T1000 (cell line): ENCODE measurements around the gene PPDPF.
"Not testable (repeated sequence)": the region's sequence is repeated elsewhere in the genome, so short reads cannot be mapped to it uniquely, and the experiment has no call there.

Experiments used
- DNase-seq: peaks from one replicate; lab custom pipeline; 2025; ENCODE audit warnings: mixed read lengths; lab: John Stamatoyannopoulos, UW

The PPDPF gene, protein sequence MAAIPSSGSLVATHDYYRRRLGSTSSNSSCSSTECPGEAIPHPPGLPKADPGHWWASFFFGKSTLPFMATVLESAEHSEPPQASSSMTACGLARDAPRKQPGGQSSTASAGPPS

DNA sequence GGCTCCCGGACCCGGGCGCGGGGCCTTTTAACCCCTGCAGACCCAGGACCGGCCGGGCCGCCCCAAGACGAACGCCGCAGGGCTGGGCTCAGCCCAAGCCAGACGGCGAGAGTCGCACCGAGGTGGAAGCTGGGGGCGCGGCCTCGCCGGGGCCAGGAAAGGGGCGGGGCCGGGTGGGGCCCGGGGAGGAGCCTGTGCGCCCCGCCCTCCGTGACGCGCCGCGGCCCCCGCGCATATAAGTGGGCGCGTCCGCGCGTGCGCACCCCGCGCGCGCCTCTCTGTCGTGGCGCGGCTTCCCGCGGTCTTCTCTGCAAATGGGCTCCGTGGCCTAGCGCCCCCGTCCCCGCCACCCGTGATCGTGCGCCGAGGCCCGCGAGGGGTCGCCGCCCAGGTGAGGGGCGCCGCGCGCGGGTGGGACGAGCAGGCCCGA is at the start of gene PPDPF:
Gene PPDPF (plus strand): TSS at position 262 of the 430 bp plus-strand sequence. CDS start 544 bp downstream, outside the sequence.
- DNase-seq, result peak; percentile 69

DNA sequence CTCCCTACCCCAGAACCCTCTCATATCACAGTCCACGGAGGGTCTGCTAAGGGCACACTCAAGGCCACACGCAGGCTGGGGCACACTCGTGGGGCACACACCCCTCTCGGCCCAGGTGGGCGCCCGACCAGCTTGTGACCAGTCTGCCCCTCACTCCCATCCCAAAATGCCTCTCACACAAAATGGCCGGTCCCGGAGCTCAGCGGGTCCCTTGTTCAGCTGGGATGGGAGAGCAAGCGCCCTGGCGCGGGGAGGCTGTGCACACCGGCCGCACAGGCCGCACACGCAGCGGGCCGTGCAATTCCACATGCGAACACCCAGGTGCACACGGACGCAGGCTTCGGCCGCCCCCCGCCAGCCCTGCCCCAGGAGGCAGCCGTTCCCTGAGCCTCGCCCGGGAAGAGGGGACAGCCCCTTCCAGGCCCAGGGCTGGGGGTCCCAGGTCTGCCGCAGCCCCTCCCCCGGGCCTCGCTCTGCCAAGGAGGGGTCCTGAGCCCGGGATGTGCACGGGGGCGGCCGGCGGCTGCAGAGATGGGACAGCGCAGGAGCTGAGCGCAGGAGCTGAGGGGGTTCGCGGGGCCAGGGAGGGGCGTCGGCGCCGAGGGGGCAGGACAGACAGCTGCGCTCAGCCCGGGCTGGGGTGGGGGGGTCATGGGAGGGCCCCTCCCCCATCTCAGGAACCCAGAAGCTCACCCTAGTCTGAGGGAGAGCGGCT is 49.4 kb upstream of the PPDPF start:
- no peak for DNase-seq

DNA sequence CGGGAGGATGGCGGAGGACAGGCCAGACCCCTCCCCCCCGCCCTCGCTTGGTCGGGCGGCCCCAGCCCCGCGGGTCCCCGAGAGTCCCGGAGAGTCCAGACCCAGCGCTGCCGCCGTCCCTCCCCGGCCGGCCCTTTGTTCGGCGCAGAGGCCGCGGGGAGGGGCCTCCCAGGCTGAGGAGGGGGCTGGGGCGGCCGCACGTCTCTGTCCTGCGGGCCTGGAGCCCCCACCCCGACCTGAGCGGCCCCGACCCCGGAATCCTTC is 48.9 kb upstream of the PPDPF start:
- DNase-seq, result no peak

DNA sequence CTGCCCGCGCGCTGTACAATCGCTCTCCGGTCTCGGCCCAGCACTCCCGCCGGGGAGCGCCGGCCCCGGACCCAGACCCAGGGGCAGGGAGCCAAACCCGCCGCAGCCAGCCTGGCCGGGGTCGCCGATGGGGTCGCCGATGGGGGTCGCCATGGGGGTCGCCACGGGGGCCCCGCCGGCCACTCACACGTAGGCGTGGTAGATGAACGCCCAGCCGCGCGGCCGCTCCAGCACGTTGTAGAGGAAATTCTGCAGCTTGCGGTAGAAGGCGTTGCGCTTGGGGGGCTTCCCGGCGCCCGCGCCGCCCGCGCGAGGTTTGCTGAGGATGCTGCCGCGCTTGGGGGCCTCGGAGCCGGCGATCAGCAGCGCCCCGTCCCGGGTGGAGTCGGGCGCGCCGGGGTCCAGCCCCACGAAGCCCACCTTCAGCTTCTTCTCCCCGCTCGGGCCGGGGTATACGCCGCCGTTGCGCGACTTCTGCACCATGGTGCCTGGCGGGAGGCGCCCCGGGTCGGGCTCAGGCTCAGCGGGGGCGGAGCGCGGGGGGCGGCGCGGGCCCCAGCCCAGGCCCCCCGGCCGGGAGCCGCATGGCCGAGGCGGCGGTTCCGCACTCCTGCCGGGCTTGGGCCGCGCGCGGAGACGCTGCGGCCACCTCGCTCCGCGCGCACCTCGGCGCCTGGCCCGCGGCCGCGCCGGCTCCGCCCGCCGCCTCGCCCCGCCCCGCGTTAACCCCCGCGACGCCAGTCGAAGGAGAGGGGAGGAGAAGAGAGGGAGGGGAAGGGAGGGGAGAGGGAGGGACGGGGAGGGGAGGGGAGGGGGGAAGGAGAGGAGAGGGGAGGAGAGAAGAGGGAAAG is 48.4 kb upstream of the PPDPF start, which contains the start of gene KCNQ2:
Gene KCNQ2 (minus strand): TSS at position 675 of the 851 bp plus-strand sequence. CDS start 192 bp downstream, at position 483.
- no peak for DNase-seq

DNA sequence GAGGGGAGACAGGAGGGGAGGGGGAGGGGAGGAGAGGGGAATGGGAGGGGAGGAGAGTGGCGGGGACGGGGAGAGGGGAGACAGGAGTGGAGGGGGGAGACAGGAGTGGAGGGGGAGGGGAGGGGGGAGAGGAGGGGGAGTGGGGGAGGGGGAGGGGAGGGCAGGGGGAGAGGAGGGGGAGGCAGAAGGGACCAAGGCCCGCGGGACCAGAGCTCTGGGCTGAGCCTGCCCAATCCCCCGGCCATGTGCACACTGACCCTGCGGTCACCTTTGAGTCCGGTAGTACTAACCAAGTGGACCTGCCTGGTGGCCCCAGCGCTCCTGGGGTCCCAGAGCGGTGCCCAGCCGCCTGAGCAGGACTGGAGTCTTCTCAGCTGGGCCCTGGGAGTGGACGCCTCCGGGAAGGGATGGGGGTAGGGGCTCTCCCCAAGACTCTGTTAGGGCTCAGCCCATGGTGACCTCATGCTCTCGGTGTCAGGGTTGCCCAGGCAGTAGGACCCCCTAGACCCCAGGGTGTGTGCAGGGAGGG is 47.6 kb upstream of the PPDPF start:
- DNase-seq, result no peak

DNA sequence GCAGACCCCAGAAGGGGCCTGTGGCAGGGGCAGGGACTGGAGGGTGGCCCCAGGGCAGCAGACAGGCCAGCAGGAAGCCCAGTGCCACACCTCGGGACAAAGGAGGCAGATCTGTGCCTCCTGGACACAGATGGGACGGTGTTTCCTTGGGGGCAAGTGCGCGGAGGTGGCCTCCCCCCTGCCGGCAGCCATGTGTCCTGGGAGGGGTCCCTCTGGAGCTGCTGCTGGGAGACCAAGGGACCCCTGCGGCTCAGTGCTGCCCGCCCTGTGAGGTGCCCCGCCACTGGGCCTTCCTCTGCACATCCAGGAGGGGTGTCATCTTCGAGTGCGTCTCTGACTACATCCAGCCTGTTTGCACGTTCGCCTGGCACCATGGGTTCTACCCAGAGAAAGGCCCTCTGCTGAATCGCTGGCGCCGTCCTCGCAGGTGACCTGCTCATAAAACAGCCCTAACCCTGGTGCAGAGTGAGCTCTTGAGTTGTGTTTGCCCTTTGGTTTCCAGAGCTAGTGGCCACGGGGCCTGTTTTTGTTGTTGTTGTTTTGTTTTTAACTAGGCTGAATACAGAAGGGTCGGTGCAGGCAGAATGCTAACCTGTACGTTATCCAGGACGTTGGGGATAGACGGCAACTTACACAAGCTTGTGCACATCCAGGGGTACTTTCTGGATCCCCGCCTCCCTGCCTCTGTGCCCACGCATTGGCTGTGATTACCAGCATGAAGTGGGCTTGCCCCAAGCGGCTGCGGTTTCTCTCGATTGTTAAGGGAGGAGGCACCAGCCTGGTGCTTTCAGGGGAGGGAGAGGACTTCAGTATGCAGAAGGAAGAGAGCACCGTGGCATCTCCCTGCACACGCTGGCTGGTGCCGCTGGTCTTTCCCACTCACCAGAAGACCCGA is 46.8 kb upstream of the PPDPF start:
- no peak for DNase-seq

DNA sequence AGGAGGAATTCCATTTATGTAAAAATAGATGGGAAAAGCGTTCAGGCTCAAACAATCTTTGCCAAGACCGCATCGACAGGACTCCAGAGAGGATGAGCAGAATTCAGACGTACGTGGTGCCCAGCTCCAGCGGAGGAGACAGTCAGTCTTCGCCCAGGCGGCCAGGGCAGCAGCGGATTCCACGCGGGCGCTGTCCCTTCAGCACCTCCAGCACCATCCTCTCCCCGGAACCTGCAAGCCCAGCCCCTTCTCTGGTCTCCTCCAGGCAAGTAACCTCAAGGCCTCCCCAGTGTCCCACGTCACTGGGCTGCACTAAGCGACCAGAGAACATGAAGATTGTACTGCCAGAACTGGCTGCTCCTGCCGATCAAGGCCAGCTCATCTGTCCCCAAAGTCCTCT is 45.4 kb upstream of the PPDPF start:
- no peak for DNase-seq

DNA sequence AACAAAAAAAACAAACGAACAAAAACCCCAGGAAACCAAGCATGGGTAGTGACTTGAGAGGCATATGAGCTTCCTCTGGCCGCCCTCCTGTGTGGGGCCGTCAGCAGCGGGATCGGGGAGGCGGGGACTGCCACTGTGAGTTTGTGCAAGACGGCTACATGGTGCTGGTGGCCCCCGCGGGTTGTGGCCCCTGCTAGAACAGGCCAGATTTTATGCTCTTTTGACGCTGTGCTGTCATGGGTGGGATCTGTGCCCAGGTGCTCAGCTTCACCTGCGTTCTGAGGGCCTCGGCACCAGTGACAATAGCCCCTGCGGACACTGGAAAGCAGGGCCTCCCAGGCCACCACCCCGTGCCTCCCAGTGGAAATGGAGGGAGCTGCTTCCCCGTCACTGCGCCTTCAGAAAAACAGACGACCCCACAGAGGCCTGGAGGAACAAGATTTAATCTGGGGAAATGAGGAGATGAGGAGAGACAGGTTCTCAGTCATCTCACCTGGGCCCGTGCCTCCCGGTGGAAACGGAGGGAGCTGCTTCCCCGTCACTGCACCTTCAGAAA is 43.4 kb upstream of the PPDPF start:
- no peak for DNase-seq

DNA sequence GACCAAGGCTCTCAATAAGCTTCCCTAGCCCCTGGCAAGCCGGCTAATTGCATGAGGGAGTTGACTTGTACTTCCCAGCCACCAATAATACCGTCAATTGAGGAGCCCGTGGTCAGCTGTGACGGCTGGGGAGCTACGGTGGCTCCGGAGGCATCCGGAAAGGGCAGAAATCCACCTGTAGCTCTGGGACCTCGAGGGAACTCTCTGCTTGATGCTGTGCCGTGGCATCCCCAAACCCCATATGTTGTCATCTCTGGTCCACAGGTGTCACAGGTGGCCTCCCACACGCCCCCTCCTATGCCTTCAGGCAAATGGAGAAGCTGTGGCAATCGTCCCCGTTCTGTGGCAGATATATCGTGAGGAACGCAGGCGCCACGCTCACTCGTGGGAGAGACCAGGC is 42.6 kb upstream of the PPDPF start:
- no peak for DNase-seq

DNA sequence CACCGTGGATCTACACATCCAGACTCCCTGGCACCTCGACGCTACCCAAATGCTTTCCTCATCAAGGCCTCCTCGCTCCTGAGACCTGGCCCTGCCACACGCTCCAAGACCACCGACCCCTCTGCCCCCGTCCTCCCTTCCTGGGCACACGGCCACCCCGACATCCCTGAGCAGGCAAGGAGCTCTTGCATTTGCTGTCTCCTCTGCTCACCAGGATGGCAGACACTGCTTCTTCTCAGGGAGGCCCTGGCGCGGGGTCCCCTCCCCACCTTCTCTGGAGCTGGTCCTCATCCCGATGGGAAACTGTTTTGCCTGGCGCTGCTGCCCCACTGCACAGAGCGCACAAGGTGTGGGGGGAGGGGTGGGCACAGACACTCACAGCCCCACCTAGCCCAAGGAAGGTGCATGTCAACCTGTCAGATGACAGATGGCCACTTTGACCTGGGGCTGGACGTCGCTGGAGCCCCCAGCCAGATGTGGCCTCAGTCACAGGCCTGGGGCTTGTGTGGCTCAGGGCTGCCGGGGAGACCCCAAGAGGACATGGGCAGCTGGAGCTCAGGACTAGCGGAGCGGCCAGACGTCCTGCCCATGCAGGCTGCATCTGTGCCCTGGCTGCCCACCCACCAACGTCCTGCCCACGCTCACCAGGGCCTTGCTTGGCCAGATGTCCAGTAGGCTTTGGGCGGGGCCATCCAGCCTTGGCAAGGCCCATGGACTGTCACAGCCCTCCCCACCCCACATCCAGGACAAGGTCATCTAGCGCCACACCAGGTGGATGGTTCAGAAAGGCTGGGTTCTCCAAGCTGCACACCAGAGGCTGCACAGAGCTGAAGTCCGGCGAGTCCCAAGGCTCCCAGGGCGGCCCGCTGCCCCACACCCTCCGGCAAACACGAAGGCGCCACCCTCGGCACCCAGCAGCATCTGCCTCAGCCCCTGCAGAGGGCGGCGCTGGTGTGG is 41.9 kb upstream of the PPDPF start:
- no peak for DNase-seq

DNA sequence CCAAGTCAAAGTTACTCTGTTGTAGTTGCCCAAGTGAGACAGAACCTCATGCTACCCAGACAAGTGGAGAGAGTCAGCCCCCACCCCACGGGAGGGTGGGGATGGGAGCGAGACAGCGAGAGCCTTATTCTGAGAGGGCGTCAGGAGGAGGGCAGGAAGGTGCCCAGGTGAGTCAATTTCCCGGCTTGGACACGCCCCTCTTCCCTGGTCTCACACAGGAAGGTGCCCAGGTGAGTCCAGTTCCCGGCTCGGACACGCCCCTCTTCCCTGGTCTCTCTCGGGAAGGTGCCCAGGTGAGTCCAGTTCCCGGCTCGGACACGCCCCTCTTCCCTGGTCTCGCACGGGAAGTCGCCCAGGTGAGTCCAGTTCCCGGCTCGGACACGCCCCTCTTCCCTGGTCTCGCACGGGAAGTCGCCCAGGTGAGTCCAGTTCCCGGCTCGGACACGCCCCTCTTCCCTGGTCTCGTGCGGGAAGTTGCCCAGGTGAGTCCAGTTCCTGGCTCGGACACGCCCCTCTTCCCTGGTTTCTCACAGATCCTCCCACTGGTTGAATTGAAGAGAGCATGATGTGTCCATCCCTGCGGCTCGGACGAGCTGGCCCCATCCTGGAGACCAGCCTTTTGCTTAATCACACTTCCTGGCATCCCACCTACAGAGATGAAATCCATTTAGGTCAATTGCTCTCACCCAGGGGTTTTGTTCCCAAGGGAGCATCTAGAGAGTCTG is 40.7 kb upstream of the PPDPF start:
- DNase-seq, result not testable (repeated sequence)

DNA sequence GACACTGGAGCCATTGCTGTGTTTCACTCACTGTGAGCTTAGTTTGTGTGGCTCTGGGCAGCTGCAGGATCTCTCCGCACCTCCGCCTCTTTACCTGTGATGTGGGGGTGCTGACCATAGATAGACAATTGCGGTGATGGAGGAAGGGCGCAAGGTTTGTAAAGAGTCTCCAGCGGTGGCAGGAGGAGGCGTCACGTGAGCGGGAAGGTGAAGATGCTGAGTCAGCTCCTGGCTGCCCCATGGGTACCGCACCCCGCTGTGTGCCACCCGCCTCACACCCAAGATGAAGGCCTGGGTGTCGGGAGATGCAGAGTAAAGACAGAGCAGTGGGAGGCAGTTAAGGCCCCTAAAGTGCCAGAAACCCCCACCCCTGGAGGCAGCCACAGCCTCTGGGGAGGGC is 39.1 kb upstream of the PPDPF start:
- no peak for DNase-seq

DNA sequence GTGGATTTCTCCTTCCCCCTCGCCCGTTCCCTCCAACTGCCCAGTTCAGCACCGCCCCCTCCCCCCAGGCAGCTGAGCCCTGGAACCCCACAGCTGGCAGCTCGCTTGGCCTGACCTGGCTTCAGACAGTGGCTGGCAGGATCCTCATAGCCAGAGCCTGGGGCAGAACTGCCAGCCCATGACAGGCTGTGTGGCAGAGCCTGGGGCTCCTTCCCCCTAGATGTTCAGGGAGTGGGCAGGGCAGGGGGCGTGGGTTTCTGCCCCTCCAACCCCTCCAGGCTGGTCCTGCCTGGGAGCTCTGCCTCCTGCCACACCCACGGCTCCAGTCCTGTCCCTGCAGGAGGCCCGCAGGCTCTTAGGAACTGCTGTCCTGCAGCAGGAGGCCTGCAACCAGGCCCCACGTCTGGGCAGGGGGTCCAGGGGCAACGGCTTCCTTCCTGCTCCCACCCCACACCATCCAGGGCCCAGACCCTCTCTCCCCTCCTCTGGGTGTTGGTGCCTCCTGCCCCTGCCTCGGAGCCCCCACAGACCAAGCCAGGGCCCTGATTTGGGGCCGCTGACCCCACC is 38.5 kb upstream of the PPDPF start:
- no peak for DNase-seq

DNA sequence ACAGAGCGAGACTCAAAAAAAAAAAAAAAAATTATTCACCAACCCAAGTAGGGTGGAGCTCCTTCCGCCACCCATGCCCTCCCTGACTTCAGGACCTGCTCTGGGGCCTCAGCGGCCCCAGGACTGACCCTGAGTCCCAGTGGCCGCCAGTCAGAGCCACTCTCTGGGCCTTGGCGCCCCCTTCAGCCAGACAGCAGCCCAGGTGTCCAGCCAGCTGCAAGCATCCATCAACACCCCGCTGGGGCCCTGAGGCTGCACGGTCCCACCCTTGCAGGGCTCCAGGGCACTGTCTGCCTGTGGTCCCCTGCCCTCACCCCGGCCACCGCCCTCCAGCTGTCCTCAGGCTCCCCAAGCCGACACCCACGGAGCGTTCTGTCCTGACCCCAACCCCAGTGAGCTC is 36.7 kb upstream of the PPDPF start:
- DNase-seq, result no peak

DNA sequence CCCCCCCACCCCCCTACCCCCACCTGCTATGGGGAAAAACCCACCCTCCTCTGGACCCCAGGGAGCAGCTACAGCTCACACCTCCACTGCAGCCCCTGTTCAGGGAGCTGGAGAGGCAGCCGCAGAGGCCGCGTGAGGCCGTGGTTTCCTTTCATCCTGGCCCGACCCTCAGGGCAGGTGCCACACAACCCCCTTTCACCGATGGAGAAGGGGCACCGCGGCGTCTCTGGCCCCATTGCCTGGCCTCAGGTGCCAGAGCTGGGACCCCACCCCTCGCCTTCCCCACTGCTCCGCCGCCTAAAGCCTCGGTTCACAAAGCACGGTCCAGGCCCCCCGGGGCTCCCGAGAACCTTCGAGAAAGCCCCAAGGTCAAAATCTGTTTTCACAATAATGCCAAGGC is 36.3 kb upstream of the PPDPF start:
- DNase-seq, result no peak

DNA sequence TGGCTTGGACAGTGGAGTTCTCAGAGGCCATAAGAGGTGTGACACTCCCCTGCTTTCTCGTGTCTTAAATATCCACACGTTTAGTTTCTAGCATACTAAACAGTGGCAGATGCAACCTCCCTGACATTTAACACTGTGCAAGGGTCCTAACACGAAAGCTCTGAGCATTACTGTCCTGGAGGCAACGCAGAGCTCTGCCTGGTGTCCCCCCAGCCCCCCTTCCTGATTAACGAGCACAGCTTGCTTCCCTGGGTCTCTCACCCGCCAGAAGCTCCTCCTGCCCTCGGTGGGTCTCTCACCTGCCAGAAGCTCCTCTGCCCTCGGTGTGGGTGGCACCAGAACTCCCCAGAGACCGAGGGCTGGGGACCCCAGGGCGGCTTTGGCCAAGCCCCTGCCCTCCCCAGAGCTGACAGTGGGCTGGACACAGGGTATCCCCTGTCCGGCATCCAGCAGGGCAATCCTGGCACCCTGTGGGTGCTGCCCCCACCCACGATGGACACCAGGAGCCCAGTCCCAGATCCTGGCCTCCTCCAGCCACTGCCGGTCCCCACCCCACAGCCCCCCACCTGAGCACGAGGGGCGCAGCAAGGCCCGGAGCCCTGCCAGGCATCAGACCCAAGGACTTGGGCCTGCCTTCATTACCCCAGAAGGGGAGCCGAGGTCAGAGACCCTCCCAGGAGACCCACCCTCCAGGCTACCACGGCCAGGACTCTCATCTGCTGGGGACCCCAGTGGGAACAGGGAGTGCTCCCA is 35.7 kb upstream of the PPDPF start:
- no peak for DNase-seq

DNA sequence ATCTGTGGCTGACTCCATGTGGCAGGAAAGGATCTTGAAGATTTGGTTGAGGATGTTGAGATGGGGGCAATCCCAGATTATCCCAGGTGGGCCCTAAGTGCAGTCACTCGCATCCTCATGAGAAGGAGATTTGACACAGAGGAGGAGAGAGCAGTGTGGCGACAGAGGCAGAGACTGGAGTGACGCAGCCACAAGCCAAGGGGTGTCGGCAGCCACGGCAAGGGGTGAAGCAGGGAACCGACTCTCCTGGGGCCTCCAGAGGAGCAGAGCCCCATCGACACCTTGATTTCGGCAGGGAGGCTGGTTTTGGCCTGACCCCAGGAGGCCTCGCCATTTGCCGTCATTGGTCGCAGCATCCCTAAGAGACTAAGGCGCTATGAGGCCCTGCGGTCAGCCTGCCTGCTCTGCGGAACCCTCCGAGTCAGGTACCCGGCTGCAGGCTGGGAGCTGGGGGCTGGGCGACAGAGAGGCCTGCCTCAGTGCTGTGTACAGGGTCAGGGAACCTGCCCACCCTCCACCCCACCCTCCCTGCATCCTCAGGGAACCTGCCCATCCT is 34.2 kb upstream of the PPDPF start:
- no peak for DNase-seq

DNA sequence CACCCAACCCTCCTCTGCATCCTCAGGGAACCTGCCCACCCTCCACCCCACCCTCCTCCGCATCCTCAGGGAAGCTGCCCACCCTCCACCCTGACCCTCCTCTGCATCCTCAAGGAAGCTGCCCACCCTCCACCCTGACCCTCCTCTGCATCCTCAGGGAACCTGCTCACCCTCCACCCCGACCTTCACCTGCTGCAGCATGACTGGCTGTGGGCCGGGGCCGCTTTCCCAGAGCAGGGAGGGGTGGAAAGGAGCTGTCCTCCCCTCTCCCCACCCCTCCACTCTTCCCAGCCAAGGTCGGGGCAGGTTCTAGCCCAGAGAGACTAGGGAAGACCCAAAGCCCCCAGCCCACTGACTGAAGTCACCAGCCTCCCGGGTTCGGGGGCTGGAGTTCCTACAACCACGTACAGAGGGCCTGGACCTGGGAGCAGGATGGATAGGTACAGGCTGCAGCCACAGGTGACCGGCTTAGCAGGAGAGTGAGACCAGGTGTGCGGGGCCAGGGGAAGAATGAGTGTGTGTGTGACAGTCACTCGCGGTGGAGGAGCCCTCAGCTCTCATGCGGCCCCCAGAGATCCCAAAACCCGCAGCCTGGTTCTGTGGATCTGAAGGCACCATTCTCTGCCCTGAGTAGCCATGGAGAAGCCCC is 33.3 kb upstream of the PPDPF start:
- DNase-seq, result no peak
